Fibroblast of lung (primary cell): ENCODE data around the gene ROBO4. TPM values are rescaled to one million over a fixed set of nuclear protein-coding genes. Genes with fewer than 3 reads are reported as not detected.

Experiments
- DNase-seq, 2 donors: peaks; one replicate each; pipeline versions ENCODE4 v3.0.0 to v3.0.0-alpha.2; 2010; ENCODE audit warnings: low read depth in 2 of 2
- H2AFZ ChIP-seq: 2 replicates; pipeline ENCODE4 v1.5.1; 2012; ENCODE audit warnings: low read length, control low read depth, inconsistent platforms
- H3K27ac ChIP-seq: 2 replicates; pipeline ENCODE4 v1.5.1; 2011; ENCODE audit warnings: low read length, control low read depth; ENCODE audit not compliant: insufficient read depth
- H3K27me3 ChIP-seq: 2 replicates; pipeline ENCODE4 v1.5.1; 2011; ENCODE audit warnings: mild to moderate bottlenecking, low read length; ENCODE audit not compliant: control insufficient read depth, insufficient read depth
- H3K36me3 ChIP-seq: 2 replicates; pipeline ENCODE4 v1.5.1; 2011; ENCODE audit warnings: low read length; ENCODE audit not compliant: control insufficient read depth, insufficient read depth
- H3K4me1 ChIP-seq: 2 replicates; pipeline ENCODE4 v1.5.1; 2011; ENCODE audit warnings: low read length; ENCODE audit not compliant: control insufficient read depth, insufficient read depth; ENCODE audit errors: extremely low read depth
- H3K4me2 ChIP-seq: 2 replicates; pipeline ENCODE4 v1.5.1; 2011; ENCODE audit warnings: low read length, control low read depth; ENCODE audit not compliant: insufficient read depth; ENCODE audit errors: extremely low read depth
- H3K4me3 ChIP-seq, 4 experiments: fragments of 200-600 bp in 1 of 4; sonication (generic) in 1 of 4; replicated peaks in 1 of 4; 2 replicates each; pipeline ENCODE4 v1.5.1; 2011 to 2016; ENCODE audit warnings: low read length in 4 of 4, low read depth in 3 of 4, mild to moderate bottlenecking in 3 of 4, control low read depth in 2 of 4, inconsistent platforms in 1 of 4, mixed read lengths in 1 of 4; ENCODE audit not compliant: insufficient read depth in 1 of 4; ENCODE audit errors: control extremely low read depth in 1 of 4
- H3K79me2 ChIP-seq: 2 replicates; pipeline ENCODE4 v1.5.1; 2012; ENCODE audit warnings: mild to moderate bottlenecking, low read length, inconsistent platforms; ENCODE audit not compliant: control insufficient read depth, insufficient read depth
- H3K9ac ChIP-seq: 2 replicates; pipeline ENCODE4 v1.5.1; 2011; ENCODE audit warnings: mild to moderate bottlenecking, low read length, control low read depth; ENCODE audit not compliant: insufficient read depth
- H3K9me3 ChIP-seq: 2 replicates; pipeline ENCODE4 v1.5.1; 2012; ENCODE audit warnings: low read depth, low read length; ENCODE audit not compliant: control insufficient read depth, insufficient read depth
- H4K20me1 ChIP-seq: 2 replicates; pipeline ENCODE4 v1.5.1; 2011; ENCODE audit warnings: low read length; ENCODE audit not compliant: control insufficient read depth, insufficient read depth; ENCODE audit errors: extremely low read depth
- CTCF ChIP-seq, 2 donors: IDR thresholded peaks in 1 of 2; conservative IDR thresholded peaks in 1 of 2; 1 replicate in 1 of 2; 2 replicates in 1 of 2; pipeline ENCODE4 v1.5.1; 2011 to 2012; ENCODE audit warnings: low read length in 2 of 2, control low read depth in 1 of 2, inconsistent platforms in 1 of 2, low read depth in 1 of 2, mild to moderate bottlenecking in 1 of 2
- EZH2 ChIP-seq: IDR thresholded peaks from 2 replicates; pipeline ENCODE4 v1.5.1; 2012; ENCODE audit warnings: low read length, control low read depth, mild to moderate bottlenecking; ENCODE audit errors: missing control alignments
- polyA plus RNA-seq, 2 donors: library from polyadenylated mRNA; depleted of rRNA in 1 of 2; stranded (reverse) in 1 of 2; unstranded in 1 of 2; fragments of >200 nt; gene quantifications; 2 replicates each; pipeline ENCODE4 v1.2.1, GENCODE V29; 2011 to 2012; ENCODE audit warnings: missing spikeins in 1 of 2
- total RNA-seq: library from RNA; depleted of rRNA; stranded (reverse); fragments of >200 nt; gene quantifications from 2 replicates; pipeline ENCODE4 v1.2.1, GENCODE V29; 2014

The ROBO4 gene
- total and polyA plus RNA-seq, 2 donors (not counting 1 experiment from before 2014, with no cell fraction given): 0.45 to 0.66 TPM

GRCh38 chr11:124877631-124877909 lies 20.1 kb downstream of the ROBO4 start:
- Histone ChIP-seq H3K4me1 (peaks cover 3% of the 10 kb centered on the region), H3K9ac (no peak overlapping the region), H4K20me1 (no peaks in the 10 kb centered on the region), H3K27me3 (peaks cover 10% of the 10 kb centered on the region), H3K9me3 (no peaks in the 10 kb centered on the region), H3K4me2 (no peak overlapping the region), H3K36me3 (no peaks in the 10 kb centered on the region), H3K27ac (no peak overlapping the region), H3K79me2 (no peaks in the 10 kb centered on the region), H2AFZ (no peak overlapping the region), H3K4me3 (peak overlapping the region in 2 of 4 experiments; percentile 66)
- no peak for DNase-seq
- no peak for TF ChIP-seq CTCF (conservative IDR thresholded peaks at IDR 0.05 in 1 of 2, IDR thresholded peaks at IDR 0.05 in 1 of 2; ENCODE audit: low read depth in 1 of 2, low read length in 2 of 2)
- TF ChIP-seq EZH2: no peak

GRCh38 chr11:124876818-124877630 lies 20.6 kb downstream of the ROBO4 start:
- H3K79me2 ChIP-seq: no peaks in the 10 kb centered on the region
- H3K27ac ChIP-seq: peak overlapping the region; percentile 98
- peak overlapping the region; percentile 66 for H3K4me2 ChIP-seq
- H3K36me3 ChIP-seq: no peaks in the 10 kb centered on the region
- peak overlapping the region; percentile 59 to 68 (median 66) for H3K4me3 ChIP-seq
- H3K4me1 ChIP-seq: peaks cover 2% of the 10 kb centered on the region
- H3K27me3 ChIP-seq: peaks cover 13% of the 10 kb centered on the region
- peak overlapping the region; percentile 96 for H3K9ac ChIP-seq
- no peaks in the 10 kb centered on the region for H3K9me3 ChIP-seq
- H4K20me1 ChIP-seq: no peaks in the 10 kb centered on the region
- peak overlapping the region; percentile 49 for H2AFZ ChIP-seq
- no peak for DNase-seq
- TF ChIP-seq CTCF (conservative IDR thresholded peaks at IDR 0.05 in 1 of 2, IDR thresholded peaks at IDR 0.05 in 1 of 2; ENCODE audit: low read depth in 1 of 2, low read length in 2 of 2): no peak
- no peak for TF ChIP-seq EZH2

GRCh38 chr11:124875943-124876817 lies 21.5 kb downstream of the ROBO4 start:
- Histone ChIP-seq H3K9ac (peak overlapping the region; percentile 96), H3K36me3 (no peaks in the 10 kb centered on the region), H3K27me3 (peaks cover 18% of the 10 kb centered on the region), H3K9me3 (no peaks in the 10 kb centered on the region), H4K20me1 (no peaks in the 10 kb centered on the region), H3K27ac (peak overlapping the region; percentile 98), H3K4me1 (peaks cover 2% of the 10 kb centered on the region), H3K4me2 (peak overlapping the region; percentile 97), H3K4me3 (peak overlapping the region; percentile 59 to 68 (median 66)), H2AFZ (peak overlapping the region; percentile 92), H3K79me2 (no peaks in the 10 kb centered on the region)
- TF ChIP-seq EZH2 (no peak), CTCF (conservative IDR thresholded peaks at IDR 0.05 in 1 of 2, IDR thresholded peaks at IDR 0.05 in 1 of 2; ENCODE audit: low read depth in 1 of 2, low read length in 2 of 2) (peak; percentile 41 to 57)
- DNase-seq: peak; percentile 94 to 97
